ENCODE data around the gene SPN.
A peak's percentile ranks its signal among the peaks of the same experiment; 100 is the strongest.
"Not testable (repeated sequence)": the region's sequence is repeated elsewhere in the genome, so short reads cannot be mapped to it uniquely, and the experiment has no call there.

SPN gene

GRCh38 chr16:29649588-29650494 is 13.2 kb upstream of the SPN start:
- DNase-seq = no peak

- no peak for DNase-seq
These were observed 12.3 kb upstream of the SPN start for GRCh38 chr16:29650771-29651170.

GRCh38 chr16:29651774-29652349 is 11.2 kb upstream of the SPN start:
- no peak for DNase-seq

- DNase-seq = no peak
These were observed 9.6 kb upstream of the SPN start for GRCh38 chr16:29653471-29653870.

GRCh38 chr16:29653890-29654289 is 9.2 kb upstream of the SPN start:
- not testable (repeated sequence) for DNase-seq

- no peak for DNase-seq
These were observed 6.1 kb upstream of the SPN start for GRCh38 chr16:29656688-29657523.

GRCh38 chr16:29658705-29659104 is 4.3 kb upstream of the SPN start:
- DNase-seq = no peak

GRCh38 chr16:29662000-29662728 is 883 bp upstream of the SPN start:
- no peak for DNase-seq

- no peak for DNase-seq
These were observed 375 bp upstream of the SPN start for GRCh38 chr16:29662729-29663015.

GRCh38 chr16:29663807-29664090 is 702 bp downstream of the SPN start:
- no peak for DNase-seq

- DNase-seq = no peak
These were observed 1.3 kb downstream of the SPN start for GRCh38 chr16:29664091-29664921.

- DNase-seq = no peak
These were observed 2.4 kb downstream of the SPN start for GRCh38 chr16:29665294-29666077.

GRCh38 chr16:29667322-29667610 is 4.2 kb downstream of the SPN start:
- DNase-seq = not testable (repeated sequence)

GRCh38 chr16:29667755-29668154 is 4.7 kb downstream of the SPN start:
- no peak for DNase-seq

GRCh38 chr16:29668267-29668666 is 5.2 kb downstream of the SPN start:
- DNase-seq = no peak

GRCh38 chr16:29673501-29673900 is 10.5 kb downstream of the SPN start:
- DNase-seq = no peak

- DNase-seq = peak in 13 of 14 donors; percentile 17 to 74 (median 60)
These were observed 11.1 kb downstream of the SPN start for GRCh38 chr16:29674188-29674587.

- peak in 1 of 14 donors; percentile 10 for DNase-seq
These were observed 13.0 kb downstream of the SPN start for GRCh38 chr16:29675811-29676643.

- no peak for DNase-seq
These were observed 14.1 kb downstream of the SPN start for GRCh38 chr16:29676989-29677785.
